Transverse colon (tissue), 4 donors: Measurements from ENCODE around the gene TBC1D17. TPM values are rescaled to one million over a fixed set of nuclear protein-coding genes. Genes with fewer than 3 reads are reported as not detected.

Experiments used
- DNase-seq: peaks from one replicate; pipeline ENCODE4 v3.0.0-alpha.2; 2019
- H3K27ac ChIP-seq, 4 donors: fragments of 200-600 bp; sonication (generic); 2 replicates each; pipeline ENCODE4 v1.5.1; 2016 to 2018; ENCODE audit warnings: inconsistent platforms in 4 of 4
- H3K27me3 ChIP-seq: fragments of 200-600 bp; sonication (generic); 2 replicates; pipeline ENCODE4 v1.5.1; 2017; ENCODE audit warnings: inconsistent platforms
- H3K36me3 ChIP-seq, 4 donors: fragments of 200-600 bp; sonication (generic); 2 replicates each; pipeline ENCODE4 v1.5.1; 2017 to 2019; ENCODE audit warnings: inconsistent platforms in 4 of 4
- H3K4me1 ChIP-seq, 4 donors: fragments of 200-600 bp; sonication (generic); 2 replicates each; pipeline ENCODE4 v1.5.1; 2017 to 2020; ENCODE audit warnings: inconsistent platforms in 4 of 4
- H3K4me3 ChIP-seq, 4 donors: fragments of 200-600 bp; sonication (generic); 1 replicate in 1 of 4; 2 replicates in 3 of 4; pipeline versions ENCODE4 v1.5.1 to v1.6.1; 2017 to 2019; ENCODE audit warnings: inconsistent platforms in 4 of 4
- H3K9me3 ChIP-seq, 2 donors: fragments of 200-600 bp; sonication (generic); 2 replicates each; pipeline ENCODE4 v1.5.1; 2017 to 2019; ENCODE audit warnings: inconsistent platforms in 2 of 2
- EP300 ChIP-seq: sonication (generic); formaldehyde crosslinking; IDR thresholded peaks from one replicate; pipeline ENCODE4 v1.6.1; 2017; ENCODE audit warnings: antibody characterized with exemption, low read depth
- POLR2A ChIP-seq: fragments of 450-650 bp; IDR thresholded peaks from one replicate; pipeline ENCODE4 v1.6.1; 2016; ENCODE audit warnings: antibody characterized with exemption, mild to moderate bottlenecking, moderate library complexity
- POLR2AphosphoS5 ChIP-seq, 3 donors: sonication (generic); formaldehyde crosslinking; IDR thresholded peaks; one replicate each; pipeline ENCODE4 v1.6.1; 2016; ENCODE audit warnings: antibody characterized with exemption in 3 of 3
- WGBS, 2 donors: methylation state at CpG; one replicate each; pipeline ENCODE4 v1.1.5; 2018; ENCODE audit warnings: low coverage in 1 of 2; 5-methylcytosine and 5-hydroxymethylcytosine counted together
- in situ Hi-C, 4 donors: fragments of 200-750 bp; cut with MboI; loops; one replicate each; pipeline versions ENCODE4 v1.15.0 to v1.15.1; 2017; ENCODE audit warnings: low sequenced_read_pairs in 3 of 4, low pct_ligation_motif_present in 1 of 4, low pct_unique_long_range_greater_than_20kb in 1 of 4
- intact Hi-C: fragments of 100-400 bp; cut with DNase I; formaldehyde crosslinking; loops from one replicate; pipeline ENCODE4 v1.15.1; 2023; ENCODE audit warnings: low total_unique reads
- total RNA-seq, 4 donors: library from RNA; depleted of rRNA; stranded (reverse); fragments of >200 nt; gene quantifications; one replicate each; pipeline ENCODE4 v1.1.0, GENCODE V29; 2016
- TF ChIP-seq, protein P1 (sequence below), 5 experiments: fragments of 200-600 bp in 3 of 5; fragments of 450-650 bp in 2 of 5; sonication (generic) in 3 of 5; IDR thresholded peaks; 1 replicate in 2 of 5; 2 replicates in 3 of 5; pipeline ENCODE4 v1.5.1; 2016 to 2017; ENCODE audit warnings: antibody characterized with exemption in 5 of 5, inconsistent platforms in 3 of 5, mild to moderate bottlenecking in 2 of 5, moderate library complexity in 1 of 5

The TBC1D17 gene
- total RNA-seq, 4 donors from 2014 or later = 26.4 to 80.8 (median 47.9) TPM

DNA sequence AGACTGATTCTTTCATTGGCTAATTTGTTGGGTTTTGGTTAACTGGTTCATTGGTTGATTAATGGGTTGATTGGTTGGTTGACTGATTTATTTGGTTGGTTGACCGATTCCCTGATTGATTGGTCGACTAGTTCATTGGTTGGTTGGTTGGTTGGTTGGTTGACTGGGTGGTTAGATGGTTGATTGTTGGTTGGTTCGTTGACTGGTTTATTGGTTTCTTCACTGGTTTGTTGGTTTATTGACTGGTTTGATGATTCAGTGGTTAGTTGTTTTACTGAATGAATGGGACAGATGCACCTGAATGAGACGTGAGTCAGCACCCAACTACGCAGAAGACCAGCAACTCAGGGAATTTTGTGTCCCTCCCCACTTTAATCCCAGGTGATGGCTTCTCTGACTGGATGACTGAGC, 54.5 kb downstream of the TBC1D17 start:
- H3K4me1 ChIP-seq = peaks cover 6 to 21% (median 13%) of the 10 kb centered on the region in 4 donors
- intact Hi-C loops = loop anchor here (5.0 kb wide), 1 partner anchor 115 kb away; no protein-coding TSS in a partner anchor
- no peak for TF ChIP-seq POLR2AphosphoS5 (IDR thresholded peaks at IDR 0.05)
- no peak for TF ChIP-seq POLR2A
- TF ChIP-seq, protein P1, sequence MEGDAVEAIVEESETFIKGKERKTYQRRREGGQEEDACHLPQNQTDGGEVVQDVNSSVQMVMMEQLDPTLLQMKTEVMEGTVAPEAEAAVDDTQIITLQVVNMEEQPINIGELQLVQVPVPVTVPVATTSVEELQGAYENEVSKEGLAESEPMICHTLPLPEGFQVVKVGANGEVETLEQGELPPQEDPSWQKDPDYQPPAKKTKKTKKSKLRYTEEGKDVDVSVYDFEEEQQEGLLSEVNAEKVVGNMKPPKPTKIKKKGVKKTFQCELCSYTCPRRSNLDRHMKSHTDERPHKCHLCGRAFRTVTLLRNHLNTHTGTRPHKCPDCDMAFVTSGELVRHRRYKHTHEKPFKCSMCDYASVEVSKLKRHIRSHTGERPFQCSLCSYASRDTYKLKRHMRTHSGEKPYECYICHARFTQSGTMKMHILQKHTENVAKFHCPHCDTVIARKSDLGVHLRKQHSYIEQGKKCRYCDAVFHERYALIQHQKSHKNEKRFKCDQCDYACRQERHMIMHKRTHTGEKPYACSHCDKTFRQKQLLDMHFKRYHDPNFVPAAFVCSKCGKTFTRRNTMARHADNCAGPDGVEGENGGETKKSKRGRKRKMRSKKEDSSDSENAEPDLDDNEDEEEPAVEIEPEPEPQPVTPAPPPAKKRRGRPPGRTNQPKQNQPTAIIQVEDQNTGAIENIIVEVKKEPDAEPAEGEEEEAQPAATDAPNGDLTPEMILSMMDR (IDR thresholded peaks at IDR 0.05) = no peak
- TF ChIP-seq EP300 = no peak
- WGBS, 2 donors = 87 to 93% methylated on average over 3 to 5 of the region's 5 CpGs
- DNase-seq = no peak
- H3K27ac ChIP-seq = no peak overlapping the region
- no peaks in the 10 kb centered on the region for H3K9me3 ChIP-seq
- no peaks in the 10 kb centered on the region for H3K36me3 ChIP-seq
- H3K4me3 ChIP-seq = no peak overlapping the region
- H3K27me3 ChIP-seq = no peaks in the 10 kb centered on the region
- in situ Hi-C loops = loop anchor here in 2 of 4 donors (10.0 kb wide), 1 partner anchor 53 kb away; no protein-coding TSS in a partner anchor

DNA sequence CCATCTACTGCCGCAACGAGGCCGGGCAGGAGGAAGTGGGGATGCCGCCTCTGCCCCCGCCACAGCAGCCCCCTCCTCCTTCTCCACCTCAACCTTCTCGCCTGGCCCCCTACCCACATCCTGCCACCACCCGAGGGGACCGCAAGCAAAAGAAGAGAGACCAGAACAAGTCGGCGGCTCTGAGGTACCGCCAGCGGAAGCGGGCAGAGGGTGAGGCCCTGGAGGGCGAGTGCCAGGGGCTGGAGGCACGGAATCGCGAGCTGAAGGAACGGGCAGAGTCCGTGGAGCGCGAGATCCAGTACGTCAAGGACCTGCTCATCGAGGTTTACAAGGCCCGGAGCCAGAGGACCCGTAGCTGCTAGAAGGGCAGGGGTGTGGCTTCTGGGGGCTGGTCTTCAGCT, 55.2 kb downstream of the TBC1D17 start:
- Histone ChIP-seq H3K9me3 (no peaks in the 10 kb centered on the region), H3K27ac (no peak overlapping the region), H3K27me3 (no peaks in the 10 kb centered on the region), H3K36me3 (no peaks in the 10 kb centered on the region), H3K4me3 (no peak overlapping the region), H3K4me1 (peaks cover 4 to 18% (median 10%) of the 10 kb centered on the region in 4 donors)
- DNase-seq = no peak
- no peak for TF ChIP-seq POLR2A
- TF ChIP-seq EP300 = no peak
- TF ChIP-seq, protein P1 (IDR thresholded peaks at IDR 0.05) = no peak
- TF ChIP-seq POLR2AphosphoS5 (IDR thresholded peaks at IDR 0.05) = no peak
- intact Hi-C loops = loop anchor here (5.0 kb wide), 1 partner anchor 115 kb away; no protein-coding TSS in a partner anchor
- in situ Hi-C loops = loop anchor here in 2 of 4 donors (10.0 kb wide), 1 partner anchor 52 kb away; no protein-coding TSS in a partner anchor
- WGBS, 2 donors = 95% methylated on average over 8 to 25 of the region's 25 CpGs

DNA sequence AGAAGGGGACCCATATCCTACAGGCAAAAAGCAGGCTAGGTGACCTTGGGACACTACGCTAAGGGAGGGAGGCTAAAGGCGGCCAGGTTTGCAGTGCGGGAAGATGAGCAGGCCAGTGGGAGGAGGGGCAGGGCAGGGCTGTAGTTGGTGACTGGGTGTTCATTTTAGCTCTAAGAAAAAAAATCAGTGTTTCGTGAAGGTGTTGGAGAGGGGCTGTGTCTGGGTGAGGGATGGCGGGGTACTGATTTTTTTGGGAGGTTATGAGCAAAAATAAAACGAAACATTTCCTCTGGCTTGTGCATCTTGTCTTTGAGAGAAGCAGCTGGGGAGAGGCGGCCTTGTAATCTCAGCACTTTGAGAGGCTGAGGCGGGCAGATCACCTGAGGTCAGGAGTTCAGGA, 56.1 kb downstream of the TBC1D17 start:
- DNase-seq = no peak
- 93 to 95% methylated on average over 6 to 8 of the region's 8 CpGs for WGBS, 2 donors
- Histone ChIP-seq H3K9me3 (no peaks in the 10 kb centered on the region), H3K36me3 (no peaks in the 10 kb centered on the region), H3K27me3 (no peaks in the 10 kb centered on the region), H3K4me3 (no peak overlapping the region), H3K27ac (no peak overlapping the region), H3K4me1 (peaks cover 2 to 14% (median 8%) of the 10 kb centered on the region in 4 donors)
- TF ChIP-seq EP300 (no peak), POLR2AphosphoS5 (IDR thresholded peaks at IDR 0.05) (no peak), POLR2A (no peak)
- TF ChIP-seq, protein P1 (IDR thresholded peaks at IDR 0.05) = no peak
- intact Hi-C loops (loop anchor here (5.0 kb wide), 1 partner anchor 114 kb away; no protein-coding TSS in a partner anchor), in situ Hi-C loops (loop anchor here in 2 of 4 donors (10.0 kb wide), 1 partner anchor 51 kb away; no protein-coding TSS in a partner anchor)

DNA sequence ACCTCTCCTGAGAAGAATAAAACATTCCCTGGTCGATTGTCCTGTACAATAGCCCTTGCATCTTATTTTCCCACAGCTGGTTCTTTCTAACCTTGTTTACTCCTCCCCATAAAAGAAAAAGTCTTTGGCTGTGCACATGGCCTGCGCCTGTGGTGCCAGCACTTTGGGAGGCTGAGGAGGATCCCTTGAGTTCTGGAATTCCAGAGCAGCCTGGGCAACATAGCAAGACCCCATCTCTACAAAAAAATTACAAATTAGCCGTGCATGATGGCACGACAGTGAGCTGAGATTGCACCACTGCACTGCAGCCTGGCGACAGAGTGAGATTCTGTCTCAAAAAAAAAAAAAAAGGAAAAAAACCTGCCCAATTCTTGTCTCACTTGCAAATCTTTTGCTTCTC, 59.0 kb downstream of the TBC1D17 start:
- Histone ChIP-seq H3K4me3 (no peak overlapping the region), H3K9me3 (no peaks in the 10 kb centered on the region), H3K27ac (no peak overlapping the region), H3K27me3 (no peaks in the 10 kb centered on the region), H3K4me1 (peaks cover 2 to 8% (median 5%) of the 10 kb centered on the region in 4 donors), H3K36me3 (no peaks in the 10 kb centered on the region)
- no peak for DNase-seq
- in situ Hi-C loops (loop anchor here in 3 of 4 donors (5.0 to 10.0 kb wide), 2 partner anchors 46 to 48 kb away; no protein-coding TSS in a partner anchor), intact Hi-C loops (loop anchor here (5.0 kb wide), 1 partner anchor 46 kb away; no protein-coding TSS in a partner anchor)
- TF ChIP-seq POLR2A = no peak
- TF ChIP-seq, protein P1 (IDR thresholded peaks at IDR 0.05) = no peak
- TF ChIP-seq EP300 = no peak
- TF ChIP-seq POLR2AphosphoS5 (IDR thresholded peaks at IDR 0.05) = no peak
- WGBS, 2 donors = 62 to 81% methylated on average over 5 of the region's 5 CpGs
